Adrenal gland (tissue), 12 donors: ENCODE data around the gene HNRNPM. TPM values are rescaled to one million over a fixed set of nuclear protein-coding genes. Genes with fewer than 3 reads are reported as not detected.

ENCODE experiments used
- DNase-seq, 7 donors: peaks; one replicate each; pipeline ENCODE4 v3.0.0-alpha.2; 2019 to 2020
- H3K27ac ChIP-seq, 5 donors: fragments of 200-600 bp; sonication (generic) in 4 of 5; 1 replicate in 3 of 5; 2 replicates in 2 of 5; pipeline versions ENCODE4 v1.5.1 to v1.8.0; 2016 to 2020; ENCODE audit warnings: mild to moderate bottlenecking in 1 of 5
- H3K27me3 ChIP-seq: fragments of 200-600 bp; 2 replicates; pipeline ENCODE4 v1.8.0; 2021
- H3K36me3 ChIP-seq, 2 donors: fragments of 200-600 bp; replicated peaks in 1 of 2; 1 replicate in 1 of 2; 2 replicates in 1 of 2; pipeline versions ENCODE4 v1.5.1 to v1.8.0; 2018 to 2022
- H3K4me1 ChIP-seq, 2 donors: fragments of 200-600 bp; replicated peaks in 1 of 2; 1 replicate in 1 of 2; 2 replicates in 1 of 2; pipeline versions ENCODE4 v1.5.1 to v1.8.0; 2018 to 2021
- H3K4me3 ChIP-seq, 4 donors: fragments of 200-600 bp; sonication (generic) in 3 of 4; one replicate each; pipeline ENCODE4 v1.5.1; 2016 to 2018
- H3K9me3 ChIP-seq, 3 donors: fragments of 200-600 bp; sonication (generic) in 1 of 3; replicated peaks in 1 of 3; 1 replicate in 2 of 3; 2 replicates in 1 of 3; pipeline versions ENCODE4 v1.5.1 to v1.8.0; 2016 to 2021
- POLR2A ChIP-seq, 2 donors: fragments of 450-650 bp; IDR thresholded peaks; one replicate each; pipeline ENCODE4 v1.6.1; 2017; ENCODE audit warnings: antibody characterized with exemption in 2 of 2, mild to moderate bottlenecking in 2 of 2, moderate library complexity in 1 of 2
- WGBS, 4 donors: extraction: QIAGEN DNeasy Blood & Tissue Kit in 2 of 4; methylation state at CpG; one replicate each; pipeline versions ENCODE4 v1.1.5 to v1.1.7; 2013 to 2017; 5-methylcytosine and 5-hydroxymethylcytosine counted together
- intact Hi-C, 2 donors: fragments of 100-400 bp; cut with DNase I; formaldehyde crosslinking; loops; one replicate each; pipeline versions ENCODE4 v1.14.1 to v1.15.0; 2022 to 2023
- polyA plus RNA-seq, 3 donors: library from polyadenylated mRNA; stranded (reverse); fragments of 200-250 nt in 2 of 3; fragments of 350-450 nt in 1 of 3; fragmentation: Illumina TruSeq in 1 of 3; extraction: RNeasy Lipid Tissue Mini Kit (QIAGEN cat#74804) in 1 of 3; gene quantifications; one replicate each; pipeline ENCODE4 v1.2.3, GENCODE V29; 2013 to 2014
- total RNA-seq, 9 donors: library from RNA; depleted of rRNA in 4 of 9; stranded (reverse); fragments of >200 nt in 4 of 9; fragments of 120-200 nt in 1 of 9; fragmentation: NEBNext Ultra II Directional in 1 of 9; extraction: Animal tissue kit (Norgen Biotek cat#: 25700) in 1 of 9; gene quantifications; one replicate each; pipeline versions ENCODE4 v1.1.0 to v1.2.4, GENCODE V29; 2013 to 2023
- TF ChIP-seq, protein P1 (sequence below), 6 experiments: fragments of 450-650 bp in 4 of 6; fragments of 200-600 bp in 2 of 6; sonication (generic) in 1 of 6; IDR thresholded peaks; 1 replicate in 5 of 6; 2 replicates in 1 of 6; pipeline versions ENCODE4 v1.5.1 to v1.8.0; 2016 to 2021; ENCODE audit warnings: antibody characterized with exemption in 6 of 6, mild to moderate bottlenecking in 2 of 6, moderate library complexity in 1 of 6
- donor health status: healthy with polysubstance abuse.
- donor health status: Bipolar disorder and iron deficiency.
- donor health status: DM: yes; HTN: yes; CAD: no.
- donor health status: DM: no; HTN: no; CAD: no.
- donor health status: DM: no; HTN: no; CAD: no.
- donor health status: DM: yes; HTN: yes; CAD: no.

The HNRNPM gene
- total and polyA plus RNA-seq, 12 donors: 51.7 to 262 (median 77.4) TPM

DNA sequence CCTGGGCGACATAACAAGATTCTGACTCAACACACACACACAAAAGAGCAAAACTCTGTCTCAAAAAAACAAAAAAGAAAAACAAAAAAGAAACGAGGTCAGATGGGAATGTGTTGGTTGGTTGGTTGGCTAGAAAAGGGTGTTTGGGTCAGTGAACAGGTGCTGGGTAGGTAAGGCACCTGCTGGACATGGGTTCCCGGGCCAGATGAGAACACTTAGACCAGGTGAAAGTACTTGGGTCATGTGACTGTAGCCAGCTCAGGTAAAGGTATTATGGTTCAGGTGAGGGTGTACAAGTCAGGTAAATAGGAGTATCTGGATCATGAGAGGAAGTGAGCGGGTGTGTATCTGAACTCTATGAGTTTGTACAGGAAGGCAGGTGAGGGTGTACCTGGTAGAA, 83.7 kb downstream of the HNRNPM start:
- Histone ChIP-seq H3K4me1 (peaks cover 0 to 6% of the 10 kb centered on the region in 2 donors), H3K27ac (no peak overlapping the region), H3K4me3 (no peak overlapping the region), H3K36me3 (peaks cover 0 to 8% of the 10 kb centered on the region in 2 donors), H3K27me3 (no peaks in the 10 kb centered on the region), H3K9me3 (no peaks in the 10 kb centered on the region)
- WGBS, 4 donors: 48 to 67% (median 60%) methylated on average over 4 of the region's 4 CpGs
- intact Hi-C loops: no loop called here
- no peak for DNase-seq
- TF ChIP-seq, protein P1, sequence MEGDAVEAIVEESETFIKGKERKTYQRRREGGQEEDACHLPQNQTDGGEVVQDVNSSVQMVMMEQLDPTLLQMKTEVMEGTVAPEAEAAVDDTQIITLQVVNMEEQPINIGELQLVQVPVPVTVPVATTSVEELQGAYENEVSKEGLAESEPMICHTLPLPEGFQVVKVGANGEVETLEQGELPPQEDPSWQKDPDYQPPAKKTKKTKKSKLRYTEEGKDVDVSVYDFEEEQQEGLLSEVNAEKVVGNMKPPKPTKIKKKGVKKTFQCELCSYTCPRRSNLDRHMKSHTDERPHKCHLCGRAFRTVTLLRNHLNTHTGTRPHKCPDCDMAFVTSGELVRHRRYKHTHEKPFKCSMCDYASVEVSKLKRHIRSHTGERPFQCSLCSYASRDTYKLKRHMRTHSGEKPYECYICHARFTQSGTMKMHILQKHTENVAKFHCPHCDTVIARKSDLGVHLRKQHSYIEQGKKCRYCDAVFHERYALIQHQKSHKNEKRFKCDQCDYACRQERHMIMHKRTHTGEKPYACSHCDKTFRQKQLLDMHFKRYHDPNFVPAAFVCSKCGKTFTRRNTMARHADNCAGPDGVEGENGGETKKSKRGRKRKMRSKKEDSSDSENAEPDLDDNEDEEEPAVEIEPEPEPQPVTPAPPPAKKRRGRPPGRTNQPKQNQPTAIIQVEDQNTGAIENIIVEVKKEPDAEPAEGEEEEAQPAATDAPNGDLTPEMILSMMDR (IDR thresholded peaks at IDR 0.05): no peak
- TF ChIP-seq POLR2A (IDR thresholded peaks at IDR 0.05): no peak

DNA sequence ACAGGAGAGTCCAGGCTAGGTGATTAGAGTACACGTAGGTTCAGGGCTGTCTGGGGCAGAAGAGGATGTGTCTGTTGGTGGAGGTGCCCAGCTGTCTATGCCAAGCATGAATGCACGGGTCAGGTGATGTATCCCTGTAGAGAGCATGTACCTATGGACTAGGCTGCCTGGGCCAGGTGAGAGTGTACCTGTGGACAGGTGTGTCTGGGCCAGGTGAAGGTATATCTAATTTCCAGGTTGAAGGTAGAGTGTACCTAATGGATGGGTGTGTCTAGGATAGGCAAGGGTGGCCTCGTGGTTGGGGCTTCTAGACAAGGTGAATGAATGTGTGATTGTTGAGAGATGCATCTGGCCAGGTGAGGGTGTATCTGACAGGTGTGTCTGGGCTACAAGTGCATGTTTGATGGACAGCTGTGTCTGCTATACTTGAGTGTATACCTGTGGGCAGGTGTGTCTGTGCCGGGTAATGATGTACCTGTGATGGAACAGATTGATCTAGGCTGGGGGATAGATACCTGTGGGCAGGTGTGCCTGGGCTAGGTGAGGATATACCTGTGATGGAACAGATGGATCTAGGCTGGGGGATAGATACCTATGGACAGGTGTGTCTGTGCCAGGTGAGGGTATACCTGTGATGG, 84.7 kb downstream of the HNRNPM start:
- peaks cover 0 to 6% of the 10 kb centered on the region in 2 donors for H3K4me1 ChIP-seq
- WGBS, 4 donors: 85 to 96% (median 95%) methylated on average over 4 of the region's 4 CpGs
- intact Hi-C loops: no loop called here
- H3K36me3 ChIP-seq: peaks cover 0 to 8% of the 10 kb centered on the region in 2 donors
- no peak for TF ChIP-seq POLR2A (IDR thresholded peaks at IDR 0.05)
- TF ChIP-seq, protein P1 (IDR thresholded peaks at IDR 0.05): no peak
- no peak for DNase-seq
- no peaks in the 10 kb centered on the region for H3K27me3 ChIP-seq
- H3K27ac ChIP-seq: no peak overlapping the region
- no peaks in the 10 kb centered on the region for H3K9me3 ChIP-seq
- no peak overlapping the region for H3K4me3 ChIP-seq

DNA sequence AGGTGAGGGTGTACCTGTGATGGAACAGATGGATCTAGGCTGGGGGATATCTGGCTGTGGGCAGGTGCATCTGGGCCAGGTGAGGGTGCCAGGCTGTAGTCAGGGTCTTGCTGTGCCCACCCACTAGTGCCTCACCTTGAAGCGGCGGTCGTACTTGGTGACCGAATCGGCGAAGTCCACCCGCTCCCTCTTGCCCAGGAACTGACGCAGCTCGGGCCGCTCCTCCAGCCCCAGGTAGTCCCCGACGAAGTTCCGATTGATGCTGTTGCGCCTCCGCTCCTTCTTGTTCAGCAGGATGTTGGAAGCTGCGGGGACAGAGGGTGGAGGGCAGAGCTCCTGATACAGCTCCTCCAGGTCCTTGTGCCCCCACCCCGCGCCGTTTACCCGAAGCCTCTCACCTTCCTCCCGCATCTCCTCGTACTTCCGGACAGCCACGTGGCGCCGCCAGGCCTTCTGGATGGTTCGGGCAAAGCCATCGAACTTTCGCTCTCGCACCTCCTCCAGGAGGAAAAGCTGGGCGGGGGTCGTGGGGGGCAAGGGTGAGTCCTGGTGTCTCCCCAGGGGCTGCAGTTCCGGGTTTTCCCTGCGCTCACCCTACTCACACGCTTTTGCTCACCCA, 85.4 kb downstream of the HNRNPM start:
- WGBS, 4 donors: 92 to 94% (median 94%) methylated on average over 26 to 35 of the region's 35 CpGs
- Histone ChIP-seq H3K27me3 (no peaks in the 10 kb centered on the region), H3K4me3 (no peak overlapping the region), H3K9me3 (no peaks in the 10 kb centered on the region), H3K4me1 (peaks cover 0 to 6% of the 10 kb centered on the region in 2 donors), H3K27ac (no peak overlapping the region), H3K36me3 (peaks cover 0 to 8% of the 10 kb centered on the region in 2 donors)
- no peak for DNase-seq
- TF ChIP-seq POLR2A (IDR thresholded peaks at IDR 0.05): no peak
- TF ChIP-seq, protein P1 (IDR thresholded peaks at IDR 0.05): no peak
- intact Hi-C loops: no loop called here

DNA sequence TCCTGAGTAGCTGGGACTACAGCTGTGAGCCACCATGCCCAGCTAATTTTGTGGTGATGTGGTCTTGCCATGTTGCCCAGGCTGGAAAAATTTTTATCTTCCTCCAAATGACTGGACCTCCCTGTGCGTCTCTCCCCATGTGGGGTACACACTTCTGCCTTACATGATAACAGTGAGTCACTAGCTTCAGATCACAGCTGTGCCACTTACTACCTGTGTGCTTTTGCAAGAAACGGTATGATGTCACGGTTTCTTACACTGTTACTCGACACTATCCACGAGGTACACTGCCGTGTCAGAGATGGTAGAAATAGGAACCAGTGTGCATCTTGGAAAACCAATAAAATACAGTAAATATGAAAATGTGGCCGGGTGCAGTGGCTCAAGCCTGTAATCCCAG, 86.7 kb downstream of the HNRNPM start:
- 80 to 88% (median 86%) methylated on average over 7 of the region's 7 CpGs for WGBS, 4 donors
- Histone ChIP-seq H3K4me1 (peaks cover 0 to 6% of the 10 kb centered on the region in 2 donors), H3K9me3 (no peaks in the 10 kb centered on the region), H3K4me3 (no peak overlapping the region), H3K27me3 (no peaks in the 10 kb centered on the region), H3K36me3 (peaks cover 0 to 5% of the 10 kb centered on the region in 2 donors), H3K27ac (no peak overlapping the region)
- intact Hi-C loops: no loop called here
- TF ChIP-seq, protein P1 (IDR thresholded peaks at IDR 0.05): no peak
- TF ChIP-seq POLR2A (IDR thresholded peaks at IDR 0.05): no peak
- DNase-seq: no peak
